ENCODE measurements around the gene PPT1.

DNA sequence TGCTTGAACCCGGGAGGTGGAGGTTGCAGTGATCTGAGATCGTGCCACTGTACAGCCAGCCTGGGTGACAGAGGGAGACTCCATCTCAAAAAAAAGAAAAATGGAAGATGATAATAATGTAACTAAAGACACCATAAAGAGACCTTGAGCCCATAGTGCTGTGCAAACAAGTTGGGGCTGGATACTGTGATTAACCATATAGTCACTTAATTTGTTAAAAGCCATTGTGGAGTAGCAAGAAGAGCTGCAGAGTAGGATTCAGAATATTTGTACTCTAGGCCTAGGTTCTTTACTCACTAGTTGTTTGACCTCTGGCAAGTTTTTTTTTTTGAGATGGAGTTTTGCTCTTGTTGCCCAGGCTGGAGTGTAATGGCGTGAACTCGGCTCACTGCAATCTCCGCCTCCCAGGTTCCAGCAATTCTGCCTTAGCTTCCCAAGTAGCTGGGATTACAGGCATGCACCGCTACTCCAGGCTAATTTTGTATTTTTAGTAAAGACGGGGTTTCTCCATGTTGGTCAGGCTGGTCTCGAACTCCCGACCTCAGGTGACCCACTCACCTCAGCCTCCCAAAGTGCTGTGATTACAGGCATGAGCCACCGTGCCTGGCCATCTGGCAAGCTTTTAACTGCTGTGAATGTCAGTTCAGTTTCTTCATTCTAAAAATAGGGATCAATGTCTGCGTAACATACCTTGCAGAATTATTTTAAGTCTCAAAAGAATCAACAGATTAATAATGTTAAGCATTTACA lies 43.7 kb downstream of the PPT1 start:
- TF ChIP-seq, protein P1, sequence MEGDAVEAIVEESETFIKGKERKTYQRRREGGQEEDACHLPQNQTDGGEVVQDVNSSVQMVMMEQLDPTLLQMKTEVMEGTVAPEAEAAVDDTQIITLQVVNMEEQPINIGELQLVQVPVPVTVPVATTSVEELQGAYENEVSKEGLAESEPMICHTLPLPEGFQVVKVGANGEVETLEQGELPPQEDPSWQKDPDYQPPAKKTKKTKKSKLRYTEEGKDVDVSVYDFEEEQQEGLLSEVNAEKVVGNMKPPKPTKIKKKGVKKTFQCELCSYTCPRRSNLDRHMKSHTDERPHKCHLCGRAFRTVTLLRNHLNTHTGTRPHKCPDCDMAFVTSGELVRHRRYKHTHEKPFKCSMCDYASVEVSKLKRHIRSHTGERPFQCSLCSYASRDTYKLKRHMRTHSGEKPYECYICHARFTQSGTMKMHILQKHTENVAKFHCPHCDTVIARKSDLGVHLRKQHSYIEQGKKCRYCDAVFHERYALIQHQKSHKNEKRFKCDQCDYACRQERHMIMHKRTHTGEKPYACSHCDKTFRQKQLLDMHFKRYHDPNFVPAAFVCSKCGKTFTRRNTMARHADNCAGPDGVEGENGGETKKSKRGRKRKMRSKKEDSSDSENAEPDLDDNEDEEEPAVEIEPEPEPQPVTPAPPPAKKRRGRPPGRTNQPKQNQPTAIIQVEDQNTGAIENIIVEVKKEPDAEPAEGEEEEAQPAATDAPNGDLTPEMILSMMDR (IDR thresholded peaks at IDR 0.05) = no peak
- TF ChIP-seq POLR2AphosphoS5 (IDR thresholded peaks at IDR 0.05; ENCODE audit: insufficient read depth in 1 of 2, low read depth in 1 of 2) = no peak

Measured in vagina (tissue), 2 donors.